OCI-LY3 (cell line): ENCODE measurements around the gene LUM.

Experiments used
- EZH2phosphoT487 ChIP-seq: fragments of 200-600 bp; shearing (Covaris generic); IDR thresholded peaks from 2 replicates; pipeline ENCODE4 v1.6.1; 2018; ENCODE audit warnings: antibody characterized with exemption, mixed run types, low read depth
- TF ChIP-seq, protein P1 (sequence below): fragments of 200-600, 300-600 bp; sonication (generic); IDR thresholded peaks from 2 replicates; pipeline ENCODE4 v1.5.1; 2014; ENCODE audit warnings: antibody characterized with exemption, low read length, low read depth

GRCh38 chr12:91154131-91154530 lies 42.8 kb upstream of the LUM start:
- TF ChIP-seq, protein P1, sequence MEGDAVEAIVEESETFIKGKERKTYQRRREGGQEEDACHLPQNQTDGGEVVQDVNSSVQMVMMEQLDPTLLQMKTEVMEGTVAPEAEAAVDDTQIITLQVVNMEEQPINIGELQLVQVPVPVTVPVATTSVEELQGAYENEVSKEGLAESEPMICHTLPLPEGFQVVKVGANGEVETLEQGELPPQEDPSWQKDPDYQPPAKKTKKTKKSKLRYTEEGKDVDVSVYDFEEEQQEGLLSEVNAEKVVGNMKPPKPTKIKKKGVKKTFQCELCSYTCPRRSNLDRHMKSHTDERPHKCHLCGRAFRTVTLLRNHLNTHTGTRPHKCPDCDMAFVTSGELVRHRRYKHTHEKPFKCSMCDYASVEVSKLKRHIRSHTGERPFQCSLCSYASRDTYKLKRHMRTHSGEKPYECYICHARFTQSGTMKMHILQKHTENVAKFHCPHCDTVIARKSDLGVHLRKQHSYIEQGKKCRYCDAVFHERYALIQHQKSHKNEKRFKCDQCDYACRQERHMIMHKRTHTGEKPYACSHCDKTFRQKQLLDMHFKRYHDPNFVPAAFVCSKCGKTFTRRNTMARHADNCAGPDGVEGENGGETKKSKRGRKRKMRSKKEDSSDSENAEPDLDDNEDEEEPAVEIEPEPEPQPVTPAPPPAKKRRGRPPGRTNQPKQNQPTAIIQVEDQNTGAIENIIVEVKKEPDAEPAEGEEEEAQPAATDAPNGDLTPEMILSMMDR: no peak
- TF ChIP-seq EZH2phosphoT487: no peak
